Subcutaneous abdominal adipose tissue (tissue), 5 donors: Measurements from ENCODE around the gene TTYH1.

ENCODE experiments used
- H3K27ac ChIP-seq: one replicate; pipeline ENCODE4 v1.7.0; 2013; ENCODE audit warnings: low read depth, mild to moderate bottlenecking, inconsistent platforms, low read length, moderate library complexity
- H3K27me3 ChIP-seq, 5 donors: one replicate each; pipeline ENCODE4 v1.7.0; 2013; ENCODE audit warnings: low read length in 5 of 5, inconsistent platforms in 1 of 5; ENCODE audit not compliant: control insufficient read depth in 5 of 5, insufficient read depth in 4 of 5
- H3K36me3 ChIP-seq, 5 donors: one replicate each; pipeline ENCODE4 v1.7.0; 2013; ENCODE audit warnings: low read length in 5 of 5; ENCODE audit not compliant: control insufficient read depth in 5 of 5, insufficient read depth in 5 of 5
- H3K4me1 ChIP-seq, 5 donors: one replicate each; pipeline ENCODE4 v1.7.0; 2013; ENCODE audit warnings: low read length in 5 of 5, mild to moderate bottlenecking in 3 of 5, moderate library complexity in 1 of 5; ENCODE audit not compliant: control insufficient read depth in 5 of 5, insufficient read depth in 5 of 5
- H3K4me3 ChIP-seq, 5 donors: one replicate each; pipeline ENCODE4 v1.7.0; 2013; ENCODE audit warnings: low read length in 5 of 5, low read depth in 1 of 5
- H3K9ac ChIP-seq, 5 donors: one replicate each; pipeline ENCODE4 v1.7.0; 2013; ENCODE audit warnings: low read length in 5 of 5, mild to moderate bottlenecking in 4 of 5, moderate library complexity in 3 of 5
- H3K9me3 ChIP-seq, 5 donors: one replicate each; pipeline ENCODE4 v1.7.0; 2013; ENCODE audit warnings: low read length in 5 of 5; ENCODE audit not compliant: control insufficient read depth in 5 of 5
- donor health status: healthy.
- donor health status: healthy.
- donor health status: healthy.
- donor health status: healthy.
- donor health status: healthy.

Gene TTYH1

DNA sequence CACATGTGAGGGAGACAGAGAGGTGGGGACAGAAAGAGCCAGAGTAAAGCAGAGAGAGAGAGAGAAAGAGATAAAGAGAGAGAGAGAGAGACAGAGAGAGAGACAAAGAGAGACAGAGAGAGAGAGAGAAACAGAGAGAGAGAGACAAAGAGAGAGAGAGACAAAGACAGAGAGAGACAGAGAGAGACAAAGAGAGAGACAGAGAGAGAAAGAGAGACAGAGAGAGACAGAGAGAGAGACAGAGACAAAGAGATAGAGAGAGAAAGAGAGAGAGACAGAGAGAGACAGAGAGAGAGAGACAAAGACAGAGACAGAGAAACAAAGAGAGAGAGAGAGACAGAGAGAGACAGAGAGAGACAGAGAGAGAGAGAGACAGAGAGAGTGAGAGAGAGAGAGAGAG, 4.2 kb upstream of the TTYH1 start:
- peaks cover 0 to 6% (median 4%) of the 10 kb centered on the region in 5 donors for H3K4me1 ChIP-seq
- H3K27ac ChIP-seq = no peak overlapping the region
- H3K27me3 ChIP-seq = peaks cover 9 to 17% (median 16%) of the 10 kb centered on the region in 5 donors
- H3K9me3 ChIP-seq = peaks cover 0 to 3% (median 0%) of the 10 kb centered on the region in 5 donors
- H3K9ac ChIP-seq = no peak overlapping the region
- H3K4me3 ChIP-seq = no peak overlapping the region
- H3K36me3 ChIP-seq = no peaks in the 10 kb centered on the region

DNA sequence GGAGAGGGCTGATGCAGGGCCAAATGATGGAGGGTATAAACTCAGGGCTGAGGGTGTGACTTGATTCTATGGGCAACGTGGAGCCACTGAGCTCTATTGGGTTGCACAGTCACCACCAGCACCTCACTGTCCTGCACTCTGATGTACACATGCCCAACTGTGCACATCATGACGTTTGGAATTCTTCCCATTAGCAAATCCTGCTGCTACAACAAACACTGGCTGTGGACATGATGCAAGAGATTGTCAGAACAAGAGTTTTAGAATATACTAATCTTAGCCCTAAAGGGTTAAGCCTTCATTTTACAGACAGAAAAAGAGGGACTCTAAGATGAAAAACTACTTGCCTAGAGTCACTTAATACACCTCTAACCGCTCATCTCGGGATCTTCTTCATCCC, 2.4 kb upstream of the TTYH1 start:
- H3K4me3 ChIP-seq = no peak overlapping the region
- H3K27me3 ChIP-seq = peaks cover 15 to 36% (median 30%) of the 10 kb centered on the region in 5 donors
- H3K4me1 ChIP-seq = peaks cover 0 to 18% (median 16%) of the 10 kb centered on the region in 5 donors
- peaks cover 0 to 3% (median 0%) of the 10 kb centered on the region in 5 donors for H3K9me3 ChIP-seq
- no peak overlapping the region for H3K27ac ChIP-seq
- no peaks in the 10 kb centered on the region for H3K36me3 ChIP-seq
- no peak overlapping the region for H3K9ac ChIP-seq

DNA sequence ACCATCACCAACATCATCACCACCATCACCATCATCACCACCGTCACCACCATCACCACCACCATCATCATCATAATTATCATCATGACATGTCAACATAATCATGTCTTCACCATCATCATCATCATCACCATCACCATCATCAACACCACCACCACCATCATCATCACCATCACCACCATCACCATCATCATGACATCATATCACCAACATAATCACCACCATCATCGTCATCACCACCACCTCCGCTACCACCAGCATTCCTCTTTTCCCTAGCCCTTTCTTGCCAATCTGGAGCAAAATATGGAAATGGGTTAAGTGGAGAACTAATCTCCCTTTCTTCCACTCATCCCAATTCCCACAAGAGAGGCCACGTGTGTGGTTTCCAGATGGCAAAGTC, 1.1 kb upstream of the TTYH1 start:
- peaks cover 3 to 26% (median 21%) of the 10 kb centered on the region in 5 donors for H3K4me1 ChIP-seq
- H3K4me3 ChIP-seq = no peak overlapping the region
- H3K36me3 ChIP-seq = no peaks in the 10 kb centered on the region
- H3K9ac ChIP-seq = no peak overlapping the region
- peaks cover 16 to 38% (median 36%) of the 10 kb centered on the region in 5 donors for H3K27me3 ChIP-seq
- H3K9me3 ChIP-seq = peaks cover 0 to 3% (median 0%) of the 10 kb centered on the region in 5 donors
- no peak overlapping the region for H3K27ac ChIP-seq

DNA sequence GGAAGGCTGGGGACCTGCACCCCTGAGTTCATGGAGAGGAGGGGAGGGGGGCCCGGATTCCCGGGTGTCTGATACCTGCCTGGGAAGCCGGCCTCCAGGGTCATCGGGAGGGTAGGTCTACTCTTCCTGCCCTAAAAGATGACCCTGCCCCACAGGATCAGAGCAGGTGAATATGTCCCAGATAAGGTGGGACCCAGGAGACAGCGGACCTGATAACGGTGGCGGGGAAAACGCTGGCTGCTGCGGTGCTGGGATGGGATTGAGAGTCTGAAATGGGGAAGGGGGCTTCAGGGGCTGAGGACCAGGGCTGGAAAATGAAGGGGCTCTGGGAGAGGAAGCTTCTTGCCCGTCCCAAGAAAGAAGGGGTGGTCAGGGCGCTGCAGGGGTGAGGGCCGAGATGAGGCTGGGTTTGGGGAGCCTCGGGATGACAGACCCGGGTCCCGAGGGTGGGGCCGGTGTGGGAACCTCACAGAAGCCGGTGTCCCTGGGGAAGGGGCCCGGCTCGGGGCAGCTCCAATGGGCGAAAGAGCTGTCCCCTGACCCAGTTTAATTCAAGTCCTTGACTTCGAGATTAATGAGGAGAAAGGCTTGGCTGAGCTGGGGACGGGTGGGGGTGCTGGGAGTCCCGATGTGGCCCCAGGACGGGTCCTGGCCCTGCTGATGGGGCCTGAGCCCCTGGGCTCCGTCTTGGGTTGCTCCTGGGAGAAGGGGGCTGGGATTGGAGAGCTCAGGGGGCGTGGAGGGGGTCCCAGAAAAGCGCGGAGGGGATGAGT, 823 bp downstream of the TTYH1 start:
- Histone ChIP-seq H3K27me3 (peaks cover 24 to 51% (median 45%) of the 10 kb centered on the region in 5 donors), H3K4me1 (peaks cover 3 to 34% (median 25%) of the 10 kb centered on the region in 5 donors), H3K9me3 (peaks cover 0 to 3% (median 0%) of the 10 kb centered on the region in 5 donors), H3K4me3 (peak overlapping the region in 1 of 5 donors; percentile 17), H3K36me3 (no peaks in the 10 kb centered on the region), H3K9ac (no peak overlapping the region), H3K27ac (no peak overlapping the region)

DNA sequence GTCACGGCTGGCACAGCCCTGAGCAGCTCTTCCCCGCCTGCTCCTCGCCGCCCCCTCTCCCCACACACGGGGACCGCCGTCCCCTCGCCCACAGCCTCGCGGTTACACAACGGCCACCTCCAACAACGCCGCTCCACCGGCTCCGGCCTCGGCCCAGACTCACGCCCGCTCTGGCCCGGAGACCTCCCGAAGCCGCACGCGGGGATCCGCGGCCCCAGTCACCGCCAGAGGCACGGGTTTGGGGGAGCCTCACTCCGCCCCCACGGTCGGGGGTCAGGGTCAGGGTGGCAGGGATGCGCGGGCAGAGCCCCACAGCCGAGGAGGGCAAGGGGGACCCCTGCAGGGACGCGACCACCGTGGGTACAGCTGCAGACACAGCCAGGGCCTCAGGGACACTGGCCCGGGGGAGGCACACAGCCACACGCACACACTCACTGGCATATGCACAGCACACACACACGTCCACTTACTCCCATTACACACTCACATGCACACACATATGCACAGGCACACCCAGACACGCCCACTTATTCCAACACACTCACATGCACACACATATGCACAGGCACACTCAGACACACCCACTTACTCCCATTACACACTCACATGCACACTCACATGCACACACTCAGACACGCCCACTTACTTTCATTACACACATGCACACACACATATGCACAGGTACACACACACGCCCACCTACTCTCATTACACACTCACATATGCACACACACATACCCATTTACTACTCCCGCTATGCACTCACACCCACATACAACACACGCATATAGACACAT, 1.6 kb downstream of the TTYH1 start:
- Histone ChIP-seq H3K4me1 (peaks cover 3 to 34% (median 25%) of the 10 kb centered on the region in 5 donors), H3K9me3 (peaks cover 0 to 3% (median 0%) of the 10 kb centered on the region in 5 donors), H3K9ac (no peak overlapping the region), H3K4me3 (no peak overlapping the region), H3K27me3 (peaks cover 29 to 59% (median 49%) of the 10 kb centered on the region in 5 donors), H3K36me3 (no peaks in the 10 kb centered on the region), H3K27ac (no peak overlapping the region)

DNA sequence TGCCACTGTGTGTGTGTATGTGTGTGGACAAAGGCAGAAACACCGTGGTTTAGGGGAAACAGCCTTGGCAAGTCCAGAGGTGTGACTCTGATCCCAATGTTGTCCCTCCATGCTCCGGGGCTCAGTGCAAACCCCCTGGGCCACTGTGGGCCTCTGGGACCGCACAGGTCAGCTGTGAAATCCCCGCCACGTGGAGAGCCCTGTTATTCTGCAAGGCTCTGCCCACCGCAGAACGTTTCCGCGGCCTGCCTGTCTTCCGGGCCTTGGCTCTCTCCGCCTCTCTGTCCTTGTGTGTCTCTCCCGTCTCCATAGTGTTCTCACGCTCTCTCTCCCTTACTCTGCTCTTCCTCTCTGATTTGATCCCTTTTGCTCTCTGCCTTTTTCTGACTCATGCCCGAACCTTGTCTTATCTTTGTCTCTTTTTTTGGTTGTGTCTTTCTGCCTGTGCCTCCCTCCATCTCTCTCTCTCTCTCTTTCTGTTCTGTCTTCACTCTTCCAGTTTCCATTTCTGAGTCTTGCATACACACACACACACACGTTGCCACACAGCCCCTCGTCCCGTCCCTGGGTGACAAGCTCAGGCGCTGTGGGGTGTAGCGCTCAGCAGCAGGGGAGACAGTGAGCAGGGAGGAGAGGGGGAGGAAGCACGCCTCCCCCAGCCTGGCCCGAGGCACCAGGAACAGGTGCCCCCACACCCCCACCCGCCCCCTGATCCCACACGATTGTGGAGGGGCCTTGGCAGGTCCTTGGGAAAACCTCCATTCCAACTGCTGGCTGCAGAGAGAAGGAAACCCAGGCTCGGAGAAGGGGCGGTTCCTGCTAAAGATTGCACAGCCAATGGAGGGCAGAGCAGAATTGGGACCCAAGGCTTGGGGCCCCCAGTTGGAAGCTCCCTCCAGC, 3.0 kb downstream of the TTYH1 start:
- peaks cover 32 to 63% (median 50%) of the 10 kb centered on the region in 5 donors for H3K27me3 ChIP-seq
- no peaks in the 10 kb centered on the region for H3K36me3 ChIP-seq
- no peak overlapping the region for H3K9ac ChIP-seq
- H3K4me3 ChIP-seq = peak overlapping the region in 1 of 5 donors; percentile 16
- H3K9me3 ChIP-seq = peaks cover 0 to 3% (median 0%) of the 10 kb centered on the region in 5 donors
- peaks cover 3 to 34% (median 25%) of the 10 kb centered on the region in 5 donors for H3K4me1 ChIP-seq
- H3K27ac ChIP-seq = no peak overlapping the region

DNA sequence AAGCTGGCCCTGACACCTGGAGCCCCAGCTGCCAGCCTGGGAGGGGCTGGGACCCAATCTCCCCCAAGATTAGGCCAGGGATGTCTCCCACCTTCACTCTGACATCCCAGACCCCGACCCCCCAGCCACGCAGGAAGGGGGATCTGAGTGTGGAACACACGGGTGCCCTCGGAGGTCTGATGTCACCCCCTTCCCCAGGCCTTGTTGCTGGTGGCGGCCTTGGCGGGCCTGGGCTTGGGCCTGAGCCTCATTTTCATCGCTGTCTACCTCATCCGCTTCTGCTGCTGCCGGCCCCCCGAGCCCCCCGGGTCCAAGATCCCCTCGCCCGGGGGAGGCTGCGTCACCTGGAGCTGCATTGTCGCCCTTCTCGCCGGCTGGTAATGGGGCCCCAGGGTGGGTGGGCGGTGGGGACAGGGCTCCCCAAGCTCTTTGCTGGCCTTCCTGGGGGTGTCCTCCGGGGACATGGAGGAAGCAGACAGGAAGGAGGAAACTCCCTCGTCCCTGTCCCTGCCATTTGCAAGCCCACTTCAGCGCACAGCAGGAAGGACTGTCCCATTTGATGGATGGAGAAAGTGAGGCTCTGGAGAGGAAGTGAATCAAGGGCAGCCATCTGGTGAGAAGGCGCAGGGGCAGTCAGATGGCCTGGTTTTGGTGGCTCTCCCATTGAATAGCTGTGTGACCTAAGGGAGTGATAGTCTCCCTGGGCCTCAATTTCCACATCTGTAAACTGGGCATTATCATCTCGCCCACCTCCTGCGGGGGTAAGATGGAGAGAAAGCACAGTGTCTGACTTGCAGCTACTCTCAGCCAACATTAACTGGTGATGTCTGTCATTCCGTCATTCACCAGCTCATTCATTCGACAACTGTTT, 3.9 kb downstream of the TTYH1 start:
- Histone ChIP-seq H3K4me1 (peaks cover 3 to 34% (median 25%) of the 10 kb centered on the region in 5 donors), H3K4me3 (no peak overlapping the region), H3K9ac (no peak overlapping the region), H3K36me3 (no peaks in the 10 kb centered on the region), H3K9me3 (no peaks in the 10 kb centered on the region), H3K27ac (no peak overlapping the region), H3K27me3 (peaks cover 32 to 61% (median 50%) of the 10 kb centered on the region in 5 donors)

DNA sequence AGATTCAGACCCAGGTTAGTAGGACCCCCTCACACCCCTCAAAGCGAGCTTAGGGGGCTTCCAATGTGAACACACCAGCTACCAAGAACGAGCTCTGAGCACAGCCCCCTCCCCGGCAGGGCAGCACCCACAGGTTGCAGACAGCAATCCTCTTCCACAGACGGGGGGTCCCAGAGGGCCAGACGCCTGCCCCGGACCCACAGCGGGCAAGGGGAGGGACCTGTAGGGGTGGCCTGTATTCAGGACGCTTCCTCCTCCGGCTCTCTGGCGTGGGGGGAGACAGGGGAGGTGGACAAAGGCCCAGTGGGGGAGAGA, 4.8 kb downstream of the TTYH1 start:
- Histone ChIP-seq H3K9me3 (no peaks in the 10 kb centered on the region), H3K36me3 (no peaks in the 10 kb centered on the region), H3K9ac (peak overlapping the region in 1 of 5 donors; percentile 20), H3K4me1 (peaks cover 3 to 34% (median 25%) of the 10 kb centered on the region in 5 donors), H3K4me3 (no peak overlapping the region), H3K27me3 (peaks cover 26 to 57% (median 45%) of the 10 kb centered on the region in 5 donors), H3K27ac (no peak overlapping the region)
